ENCODE results near the gene ZBTB25. TPM values are rescaled to one million over a fixed set of nuclear protein-coding genes. Genes with fewer than 3 reads are reported as not detected.

The ZBTB25 gene
- polyA plus RNA-seq, 1 donor (not counting 4 experiments of a cell fraction or from before 2014, with no cell fraction given): 6.8 TPM

GRCh38 chr14:64442300-64442988 lies 61.2 kb downstream of the ZBTB25 start:
- Histone ChIP-seq H2AFZ (ENCODE audit: control insufficient read depth, low read length) (no peak overlapping the region), H3K9ac (ENCODE audit: control insufficient read depth, extremely low read depth, insufficient read depth, low read length) (no peak overlapping the region), H3K4me1 (ENCODE audit: control insufficient read depth, extremely low read depth, insufficient read depth, low read length) (peaks cover 8% of the 10 kb centered on the region), H4K20me1 (ENCODE audit: control insufficient read depth, extremely low read depth, insufficient read depth, low read length) (no peaks in the 10 kb centered on the region), H3K27ac (ENCODE audit: control insufficient read depth, insufficient read depth, low read length) (no peak overlapping the region), H3K9me1 (ENCODE audit: control insufficient read depth, extremely low read depth, insufficient read depth, low read length) (peaks cover 3% of the 10 kb centered on the region), H3K27me3 (ENCODE audit: control insufficient read depth, extremely low read depth, insufficient read depth, low read length) (no peaks in the 10 kb centered on the region), H3K4me2 (ENCODE audit: control insufficient read depth, extremely low read depth, insufficient read depth, low read depth, low read length) (no peak overlapping the region), H3K79me2 (ENCODE audit: control insufficient read depth, insufficient read depth, low read length) (no peaks in the 10 kb centered on the region), H3K9me3 (ENCODE audit: control insufficient read depth, low read depth, low read length) (no peaks in the 10 kb centered on the region), H3K36me3 (ENCODE audit: control insufficient read depth in 2 of 2, extremely low read depth in 1 of 2, insufficient read depth in 2 of 2, low read length in 2 of 2) (peaks cover 26 to 45% of the 10 kb centered on the region in 2 experiments), H3K4me3 (ENCODE audit: control insufficient read depth in 2 of 3, extremely low read depth in 1 of 3, insufficient read depth in 2 of 3, low read depth in 1 of 3, low read length in 3 of 3) (no peak overlapping the region)
- FAIRE-seq (no peak), DNase-seq (ENCODE audit: low read depth, low spot score) (no peak)
- TF ChIP-seq EZH2 (IDR thresholded peaks at IDR 0.05; ENCODE audit: low read length): no peak
- TF ChIP-seq CTCF (optimal IDR thresholded peaks at IDR 0.05 in 1 of 3, IDR thresholded peaks at IDR 0.05 in 1 of 3, conservative IDR thresholded peaks at IDR 0.05 in 1 of 3; ENCODE audit: extremely low read depth in 1 of 3, insufficient read depth in 2 of 3, low read length in 3 of 3): no peak
- dilution Hi-C loops (cut with MboI; ENCODE audit: extremely low pct_ligation_motif_present, low sequenced_read_pairs): no loop called here

DNA sequence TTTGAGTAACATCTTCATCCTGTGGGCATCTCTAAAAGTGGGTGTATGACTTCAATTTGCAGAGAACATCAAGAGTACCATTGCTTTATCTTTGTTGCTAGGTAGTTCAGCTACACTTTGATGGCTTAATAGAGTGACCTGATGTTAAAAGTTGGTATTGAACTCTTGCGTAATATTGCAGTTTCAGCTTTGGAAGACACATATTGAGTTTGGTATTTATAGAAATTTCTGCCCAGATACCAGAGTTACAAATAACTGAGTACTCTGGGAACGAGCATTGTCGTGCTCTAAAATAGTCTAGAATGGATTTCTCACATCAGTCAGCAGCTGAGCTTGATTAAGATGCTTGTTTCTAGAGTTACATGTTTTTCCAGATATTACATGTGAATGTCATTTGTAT lies 63.1 kb downstream of the ZBTB25 start:
- TF ChIP-seq CTCF (optimal IDR thresholded peaks at IDR 0.05 in 1 of 3, IDR thresholded peaks at IDR 0.05 in 1 of 3, conservative IDR thresholded peaks at IDR 0.05 in 1 of 3; ENCODE audit: extremely low read depth in 1 of 3, insufficient read depth in 2 of 3, low read length in 3 of 3): no peak
- Histone ChIP-seq H3K4me3 (ENCODE audit: control insufficient read depth in 2 of 3, extremely low read depth in 1 of 3, insufficient read depth in 2 of 3, low read depth in 1 of 3, low read length in 3 of 3) (no peak overlapping the region), H3K4me2 (ENCODE audit: control insufficient read depth, extremely low read depth, insufficient read depth, low read depth, low read length) (no peak overlapping the region), H4K20me1 (ENCODE audit: control insufficient read depth, extremely low read depth, insufficient read depth, low read length) (no peaks in the 10 kb centered on the region), H3K9ac (ENCODE audit: control insufficient read depth, extremely low read depth, insufficient read depth, low read length) (no peak overlapping the region), H3K36me3 (ENCODE audit: control insufficient read depth in 2 of 2, extremely low read depth in 1 of 2, insufficient read depth in 2 of 2, low read length in 2 of 2) (peaks cover 32 to 47% of the 10 kb centered on the region in 2 experiments), H3K4me1 (ENCODE audit: control insufficient read depth, extremely low read depth, insufficient read depth, low read length) (peaks cover 8% of the 10 kb centered on the region), H3K79me2 (ENCODE audit: control insufficient read depth, insufficient read depth, low read length) (no peaks in the 10 kb centered on the region), H3K27ac (ENCODE audit: control insufficient read depth, insufficient read depth, low read length) (no peak overlapping the region), H2AFZ (ENCODE audit: control insufficient read depth, low read length) (no peak overlapping the region), H3K27me3 (ENCODE audit: control insufficient read depth, extremely low read depth, insufficient read depth, low read length) (no peaks in the 10 kb centered on the region), H3K9me1 (ENCODE audit: control insufficient read depth, extremely low read depth, insufficient read depth, low read length) (peaks cover 3% of the 10 kb centered on the region), H3K9me3 (ENCODE audit: control insufficient read depth, low read depth, low read length) (no peaks in the 10 kb centered on the region)
- dilution Hi-C loops (cut with MboI; ENCODE audit: extremely low pct_ligation_motif_present, low sequenced_read_pairs): no loop called here
- no peak for FAIRE-seq
- DNase-seq (ENCODE audit: low read depth, low spot score): no peak
